ENCODE data around the gene CLCN2.

DNA sequence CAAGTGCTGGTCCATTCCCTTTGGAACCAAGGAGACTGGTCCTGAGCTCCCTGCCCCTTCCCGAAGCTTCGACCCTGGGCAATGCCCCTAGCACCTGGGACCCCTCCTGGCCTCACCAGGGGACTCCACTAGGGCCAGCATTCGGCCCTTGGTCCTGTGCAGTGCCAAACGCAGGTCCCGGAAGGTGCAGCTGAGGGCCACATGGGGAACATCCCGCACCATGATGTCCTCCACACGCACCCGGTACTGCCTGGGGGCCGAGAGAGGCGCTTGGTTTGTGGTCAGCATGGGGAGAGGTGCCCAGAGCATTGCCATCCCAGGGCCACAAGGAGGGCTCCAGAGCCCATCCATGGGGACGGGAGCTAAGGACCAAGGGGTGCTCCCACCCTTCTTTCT, 7.9 kb downstream of the CLCN2 start:
- TF ChIP-seq, protein P1, sequence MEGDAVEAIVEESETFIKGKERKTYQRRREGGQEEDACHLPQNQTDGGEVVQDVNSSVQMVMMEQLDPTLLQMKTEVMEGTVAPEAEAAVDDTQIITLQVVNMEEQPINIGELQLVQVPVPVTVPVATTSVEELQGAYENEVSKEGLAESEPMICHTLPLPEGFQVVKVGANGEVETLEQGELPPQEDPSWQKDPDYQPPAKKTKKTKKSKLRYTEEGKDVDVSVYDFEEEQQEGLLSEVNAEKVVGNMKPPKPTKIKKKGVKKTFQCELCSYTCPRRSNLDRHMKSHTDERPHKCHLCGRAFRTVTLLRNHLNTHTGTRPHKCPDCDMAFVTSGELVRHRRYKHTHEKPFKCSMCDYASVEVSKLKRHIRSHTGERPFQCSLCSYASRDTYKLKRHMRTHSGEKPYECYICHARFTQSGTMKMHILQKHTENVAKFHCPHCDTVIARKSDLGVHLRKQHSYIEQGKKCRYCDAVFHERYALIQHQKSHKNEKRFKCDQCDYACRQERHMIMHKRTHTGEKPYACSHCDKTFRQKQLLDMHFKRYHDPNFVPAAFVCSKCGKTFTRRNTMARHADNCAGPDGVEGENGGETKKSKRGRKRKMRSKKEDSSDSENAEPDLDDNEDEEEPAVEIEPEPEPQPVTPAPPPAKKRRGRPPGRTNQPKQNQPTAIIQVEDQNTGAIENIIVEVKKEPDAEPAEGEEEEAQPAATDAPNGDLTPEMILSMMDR (IDR thresholded peaks at IDR 0.05), result no peak
- no peak for TF ChIP-seq POLR2AphosphoS5 (IDR thresholded peaks at IDR 0.05; ENCODE audit: insufficient read depth in 1 of 2, low read depth in 1 of 2)

Measured in vagina (tissue), 2 donors.